HG03442 (cell line): ENCODE data around the gene CLIP1.
A peak's percentile ranks its signal among the peaks of the same experiment; 100 is the strongest.
"Not testable (repeated sequence)": the region's sequence is repeated elsewhere in the genome, so short reads cannot be mapped to it uniquely, and the experiment has no call there.

Experiments used
- ATAC-seq: cut with Tn5 transposase; IDR thresholded peaks from one replicate; pipeline ENCODE4 v1.9.1; 2021; ENCODE audit warnings: mild to moderate bottlenecking, moderate library complexity; ENCODE audit not compliant: unreplicated experiment

Gene CLIP1

GRCh38 chr12:122399592-122400373 lies 22.7 kb downstream of the CLIP1 start:
- ATAC-seq: peak; percentile 31

- no peak for ATAC-seq
Observed at GRCh38 chr12:122399254-122399591, 23.2 kb downstream of the CLIP1 start.

GRCh38 chr12:122397981-122398380 lies 24.5 kb downstream of the CLIP1 start:
- ATAC-seq: not testable (repeated sequence)

- no peak for ATAC-seq
Observed at GRCh38 chr12:122395319-122395718, 27.1 kb downstream of the CLIP1 start.

- no peak for ATAC-seq
Observed at GRCh38 chr12:122394626-122395194, 27.8 kb downstream of the CLIP1 start.

- ATAC-seq: no peak
Observed at GRCh38 chr12:122393817-122394216, 28.7 kb downstream of the CLIP1 start.

- no peak for ATAC-seq
Observed at GRCh38 chr12:122392411-122392810, 30.1 kb downstream of the CLIP1 start.

- ATAC-seq: no peak
Observed at GRCh38 chr12:122389677-122390076, 32.8 kb downstream of the CLIP1 start.

GRCh38 chr12:122387887-122388286 lies 34.6 kb downstream of the CLIP1 start:
- no peak for ATAC-seq

- no peak for ATAC-seq
Observed at GRCh38 chr12:122385171-122386016, 37.1 kb downstream of the CLIP1 start.

- no peak for ATAC-seq
Observed at GRCh38 chr12:122382919-122383350, 39.5 kb downstream of the CLIP1 start.

GRCh38 chr12:122381021-122381420 lies 41.4 kb downstream of the CLIP1 start:
- no peak for ATAC-seq

GRCh38 chr12:122376751-122377150 lies 45.7 kb downstream of the CLIP1 start:
- ATAC-seq: not testable (repeated sequence)

- no peak for ATAC-seq
Observed at GRCh38 chr12:122374707-122375106, 47.8 kb downstream of the CLIP1 start.

- no peak for ATAC-seq
Observed at GRCh38 chr12:122371475-122372045, 50.9 kb downstream of the CLIP1 start.

- no peak for ATAC-seq
Observed at GRCh38 chr12:122368361-122369073, 54.0 kb downstream of the CLIP1 start.

GRCh38 chr12:122367632-122368031 lies 54.8 kb downstream of the CLIP1 start:
- not testable (repeated sequence) for ATAC-seq

GRCh38 chr12:122366685-122367475 lies 55.6 kb downstream of the CLIP1 start:
- no peak for ATAC-seq

- ATAC-seq: not testable (repeated sequence)
Observed at GRCh38 chr12:122365226-122365625, 57.2 kb downstream of the CLIP1 start.

- ATAC-seq: no peak
Observed at GRCh38 chr12:122363782-122364181, 58.7 kb downstream of the CLIP1 start.
